HepG2 (cell line): ENCODE measurements around the gene ALLC. TPM values are rescaled to one million over a fixed set of nuclear protein-coding genes. Genes with fewer than 3 reads are reported as not detected.

Experiments used
- ASH2L ChIP-seq: fragments of 300-600, 200-600 bp; sonication (generic); IDR thresholded peaks from 2 replicates; pipeline ENCODE4 v1.7.0; 2017; ENCODE audit warnings: low read depth, mild to moderate bottlenecking, moderate library complexity, mixed read lengths, low read length; ENCODE audit not compliant: insufficient read length
- FOXA3 ChIP-seq: IDR thresholded peaks from 2 replicates; pipeline ENCODE4 v1.6.1; 2016; ENCODE audit warnings: missing genetic modification reagents, missing compliant biosample characterization
- ISL2 ChIP-seq: sonication (generic); formaldehyde crosslinking; IDR thresholded peaks from 2 replicates; pipeline ENCODE4 v1.5.0; 2020; ENCODE audit warnings: missing genetic modification reagents
- NCOR1 ChIP-seq: fragments of 200-600 bp; sonication (generic); IDR thresholded peaks from 2 replicates; pipeline ENCODE4 v1.7.0; 2017; ENCODE audit warnings: antibody characterized with exemption, low read length, borderline replicate concordance
- NR2C2 ChIP-seq: sonication (generic); formaldehyde crosslinking; IDR thresholded peaks from 2 replicates; pipeline ENCODE4 v1.4.0; 2020; ENCODE audit warnings: missing genetic modification reagents, mild to moderate bottlenecking, moderate library complexity, borderline replicate concordance
- NR2F6 ChIP-seq, 2 experiments: IDR thresholded peaks; 2 replicates each; pipeline ENCODE4 v1.6.1; 2016; ENCODE audit warnings: antibody characterized with exemption in 1 of 2, mild to moderate bottlenecking in 1 of 2
- RFX5 ChIP-seq: IDR thresholded peaks from 2 replicates; pipeline ENCODE4 v1.6.1; 2011; ENCODE audit warnings: low read depth, low read length, improper control_type of control experiment
- RNF2 ChIP-seq: fragments of 450-650 bp; conservative IDR thresholded peaks from 2 replicates; pipeline ENCODE4 v1.6.1; 2016; ENCODE audit warnings: low read depth
- SAP130 ChIP-seq: IDR thresholded peaks from 2 replicates; pipeline ENCODE4 v1.6.1; 2016; ENCODE audit warnings: low read depth
- SMARCC2 ChIP-seq: fragments of 450-650 bp; IDR thresholded peaks from 2 replicates; pipeline ENCODE4 v1.6.1; 2017; ENCODE audit warnings: antibody characterized with exemption, mild to moderate bottlenecking
- SRSF1 ChIP-seq: fragments of 200-400 bp; formaldehyde crosslinking; optimal IDR thresholded peaks from 2 replicates; pipeline ENCODE3; 2017; ENCODE audit warnings: mild to moderate bottlenecking, low read depth, low read length, moderate library complexity
- TBX2 ChIP-seq: sonication (generic); formaldehyde crosslinking; IDR thresholded peaks from 2 replicates; pipeline ENCODE4 v1.5.0; 2020; ENCODE audit warnings: missing genetic modification reagents, mild to moderate bottlenecking, borderline replicate concordance
- ZFP36L2 ChIP-seq: sonication (generic); formaldehyde crosslinking; IDR thresholded peaks from 2 replicates; pipeline ENCODE4 v1.4.0; 2020; ENCODE audit warnings: missing genetic modification reagents
- ZIK1 ChIP-seq: sonication (generic); formaldehyde crosslinking; IDR thresholded peaks from 2 replicates; pipeline ENCODE4 v1.5.0; 2020; ENCODE audit warnings: mild to moderate bottlenecking, low read depth, missing genetic modification reagents, borderline replicate concordance
- ZNF253 ChIP-seq: sonication (generic); formaldehyde crosslinking; IDR thresholded peaks from 2 replicates; pipeline ENCODE4 v1.8.0; 2022; ENCODE audit warnings: mild to moderate bottlenecking, missing genetic modification reagents, borderline replicate concordance
- ZNF652 ChIP-seq: IDR thresholded peaks from 2 replicates; pipeline ENCODE4 v1.6.1; 2016; ENCODE audit warnings: low read depth, borderline replicate concordance
- polyA plus RNA-seq, 8 experiments: library from polyadenylated mRNA; depleted of rRNA in 3 of 8; stranded (reverse) in 7 of 8; unstranded in 1 of 8; fragments of >200 nt; fragmentation: Illumina TruSeq in 4 of 8; extraction: Trizol in 4 of 8; gene quantifications; 2 replicates each; pipeline versions ENCODE4 v1.2.1 to v1.2.3, GENCODE V29; 2011 to 2016; ENCODE audit warnings: low read depth in 4 of 8, missing spikeins in 1 of 8, mixed read lengths in 1 of 8; ENCODE audit not compliant: insufficient read depth in 1 of 8
- total RNA-seq, 5 experiments: library from RNA; depleted of rRNA; stranded (reverse); fragments of >200 nt; fragmentation: Illumina TruSeq; extraction: Trizol; gene quantifications; 2 replicates each; pipeline ENCODE4 v1.2.3, GENCODE V29; 2016; ENCODE audit warnings: low read depth in 1 of 5
- TF ChIP-seq, protein P1 (sequence below): sonication (generic); formaldehyde crosslinking; IDR thresholded peaks from 2 replicates; pipeline ENCODE4 v1.8.1; 2022; ENCODE audit warnings: low read depth, mild to moderate bottlenecking, missing genetic modification reagents
- TF ChIP-seq, protein P2 (sequence below): sonication (generic); formaldehyde crosslinking; IDR thresholded peaks from 2 replicates; pipeline ENCODE4 v1.4.0; 2020; ENCODE audit warnings: missing genetic modification reagents
- TF ChIP-seq, protein P3 (sequence below): sonication (generic); formaldehyde crosslinking; IDR thresholded peaks from 2 replicates; pipeline ENCODE4 v1.4.0; 2020; ENCODE audit warnings: mild to moderate bottlenecking, missing genetic modification reagents
- TF ChIP-seq, protein P4 (sequence below): sonication (generic); formaldehyde crosslinking; IDR thresholded peaks from 2 replicates; pipeline ENCODE4 v1.8.0; 2022; ENCODE audit warnings: missing genetic modification reagents, mild to moderate bottlenecking, moderate library complexity, borderline replicate concordance
- TF ChIP-seq, protein P5 (sequence below): sonication (generic); formaldehyde crosslinking; IDR thresholded peaks from 2 replicates; pipeline ENCODE4 v1.4.0; 2020; ENCODE audit warnings: mild to moderate bottlenecking, missing genetic modification reagents
- TF ChIP-seq, protein P6 (sequence below): sonication (generic); formaldehyde crosslinking; IDR thresholded peaks from 2 replicates; pipeline ENCODE4 v1.5.1; 2020; ENCODE audit warnings: mild to moderate bottlenecking, missing genetic modification reagents, moderate library complexity

The ALLC gene
- total and polyA plus RNA-seq, 2 of the 13 experiments (the other 11 are each of a cell fraction or from before 2014, with no cell fraction given) = 0.08 to 0.11 TPM

DNA sequence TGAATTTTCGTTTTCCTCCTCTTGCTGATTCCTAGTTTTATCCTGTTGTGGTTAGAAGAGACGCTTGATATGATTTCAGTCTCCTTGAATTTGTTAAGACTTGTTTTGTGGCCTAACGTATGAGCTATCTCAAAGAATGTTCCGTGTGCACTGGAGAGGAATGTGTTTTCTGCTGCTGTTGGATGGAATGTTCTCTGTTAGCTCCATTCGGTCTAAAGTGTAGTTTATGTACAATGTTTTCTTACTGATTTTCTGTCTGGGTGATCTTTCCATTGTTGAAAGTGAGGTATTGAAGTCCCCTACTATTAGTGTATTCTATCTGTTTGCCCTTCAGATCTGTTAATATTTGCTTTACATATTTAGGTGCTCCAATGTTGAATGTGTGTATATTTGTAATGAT lies 37.2 kb upstream of the ALLC start (continued):
- TF ChIP-seq SRSF1 = no peak
- TF ChIP-seq ZNF253 (CRISPR knock-in tag) = no peak
- peak; percentile 30; the same call in 1 of the 2 replicates for TF ChIP-seq RNF2
- TF ChIP-seq, protein P1, sequence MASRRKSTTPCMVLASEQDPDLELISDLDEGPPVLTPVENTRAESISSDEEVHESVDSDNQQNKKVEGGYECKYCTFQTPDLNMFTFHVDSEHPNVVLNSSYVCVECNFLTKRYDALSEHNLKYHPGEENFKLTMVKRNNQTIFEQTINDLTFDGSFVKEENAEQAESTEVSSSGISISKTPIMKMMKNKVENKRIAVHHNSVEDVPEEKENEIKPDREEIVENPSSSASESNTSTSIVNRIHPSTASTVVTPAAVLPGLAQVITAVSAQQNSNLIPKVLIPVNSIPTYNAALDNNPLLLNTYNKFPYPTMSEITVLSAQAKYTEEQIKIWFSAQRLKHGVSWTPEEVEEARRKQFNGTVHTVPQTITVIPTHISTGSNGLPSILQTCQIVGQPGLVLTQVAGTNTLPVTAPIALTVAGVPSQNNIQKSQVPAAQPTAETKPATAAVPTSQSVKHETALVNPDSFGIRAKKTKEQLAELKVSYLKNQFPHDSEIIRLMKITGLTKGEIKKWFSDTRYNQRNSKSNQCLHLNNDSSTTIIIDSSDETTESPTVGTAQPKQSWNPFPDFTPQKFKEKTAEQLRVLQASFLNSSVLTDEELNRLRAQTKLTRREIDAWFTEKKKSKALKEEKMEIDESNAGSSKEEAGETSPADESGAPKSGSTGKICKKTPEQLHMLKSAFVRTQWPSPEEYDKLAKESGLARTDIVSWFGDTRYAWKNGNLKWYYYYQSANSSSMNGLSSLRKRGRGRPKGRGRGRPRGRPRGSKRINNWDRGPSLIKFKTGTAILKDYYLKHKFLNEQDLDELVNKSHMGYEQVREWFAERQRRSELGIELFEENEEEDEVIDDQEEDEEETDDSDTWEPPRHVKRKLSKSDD (CRISPR knock-in tag) = peak; percentile 25; the same call in 1 of the 2 replicates
- TF ChIP-seq NR2C2 (CRISPR knock-in tag) = no peak
- TF ChIP-seq SMARCC2 = no peak
- TF ChIP-seq ISL2 (CRISPR knock-in tag) = peak; percentile 85
- peak; percentile 71 for TF ChIP-seq ASH2L
- TF ChIP-seq FOXA3 (CRISPR knock-in tag) = peak; percentile 90
- no peak for TF ChIP-seq ZIK1 (CRISPR knock-in tag)
- peak; percentile 88 for TF ChIP-seq NR2F6 (IDR thresholded peaks at IDR 0.05)
- peak; percentile 78 for TF ChIP-seq NR2F6 (CRISPR knock-in tag; IDR thresholded peaks at IDR 0.05)
- peak; percentile 61 for TF ChIP-seq TBX2
- no peak for TF ChIP-seq ZFP36L2 (CRISPR knock-in tag)
- TF ChIP-seq, protein P2, sequence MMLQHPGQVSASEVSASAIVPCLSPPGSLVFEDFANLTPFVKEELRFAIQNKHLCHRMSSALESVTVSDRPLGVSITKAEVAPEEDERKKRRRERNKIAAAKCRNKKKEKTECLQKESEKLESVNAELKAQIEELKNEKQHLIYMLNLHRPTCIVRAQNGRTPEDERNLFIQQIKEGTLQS (CRISPR knock-in tag) = no peak
- TF ChIP-seq, protein P3, sequence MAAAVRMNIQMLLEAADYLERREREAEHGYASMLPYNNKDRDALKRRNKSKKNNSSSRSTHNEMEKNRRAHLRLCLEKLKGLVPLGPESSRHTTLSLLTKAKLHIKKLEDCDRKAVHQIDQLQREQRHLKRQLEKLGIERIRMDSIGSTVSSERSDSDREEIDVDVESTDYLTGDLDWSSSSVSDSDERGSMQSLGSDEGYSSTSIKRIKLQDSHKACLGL (CRISPR knock-in tag) = no peak
- TF ChIP-seq, protein P4, sequence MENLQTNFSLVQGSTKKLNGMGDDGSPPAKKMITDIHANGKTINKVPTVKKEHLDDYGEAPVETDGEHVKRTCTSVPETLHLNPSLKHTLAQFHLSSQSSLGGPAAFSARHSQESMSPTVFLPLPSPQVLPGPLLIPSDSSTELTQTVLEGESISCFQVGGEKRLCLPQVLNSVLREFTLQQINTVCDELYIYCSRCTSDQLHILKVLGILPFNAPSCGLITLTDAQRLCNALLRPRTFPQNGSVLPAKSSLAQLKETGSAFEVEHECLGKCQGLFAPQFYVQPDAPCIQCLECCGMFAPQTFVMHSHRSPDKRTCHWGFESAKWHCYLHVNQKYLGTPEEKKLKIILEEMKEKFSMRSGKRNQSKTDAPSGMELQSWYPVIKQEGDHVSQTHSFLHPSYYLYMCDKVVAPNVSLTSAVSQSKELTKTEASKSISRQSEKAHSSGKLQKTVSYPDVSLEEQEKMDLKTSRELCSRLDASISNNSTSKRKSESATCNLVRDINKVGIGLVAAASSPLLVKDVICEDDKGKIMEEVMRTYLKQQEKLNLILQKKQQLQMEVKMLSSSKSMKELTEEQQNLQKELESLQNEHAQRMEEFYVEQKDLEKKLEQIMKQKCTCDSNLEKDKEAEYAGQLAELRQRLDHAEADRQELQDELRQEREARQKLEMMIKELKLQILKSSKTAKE = peak; percentile 47; the same call in 1 of the 2 replicates
- peak; percentile 77 for TF ChIP-seq SAP130
- no peak for TF ChIP-seq RFX5
- TF ChIP-seq, protein P5, sequence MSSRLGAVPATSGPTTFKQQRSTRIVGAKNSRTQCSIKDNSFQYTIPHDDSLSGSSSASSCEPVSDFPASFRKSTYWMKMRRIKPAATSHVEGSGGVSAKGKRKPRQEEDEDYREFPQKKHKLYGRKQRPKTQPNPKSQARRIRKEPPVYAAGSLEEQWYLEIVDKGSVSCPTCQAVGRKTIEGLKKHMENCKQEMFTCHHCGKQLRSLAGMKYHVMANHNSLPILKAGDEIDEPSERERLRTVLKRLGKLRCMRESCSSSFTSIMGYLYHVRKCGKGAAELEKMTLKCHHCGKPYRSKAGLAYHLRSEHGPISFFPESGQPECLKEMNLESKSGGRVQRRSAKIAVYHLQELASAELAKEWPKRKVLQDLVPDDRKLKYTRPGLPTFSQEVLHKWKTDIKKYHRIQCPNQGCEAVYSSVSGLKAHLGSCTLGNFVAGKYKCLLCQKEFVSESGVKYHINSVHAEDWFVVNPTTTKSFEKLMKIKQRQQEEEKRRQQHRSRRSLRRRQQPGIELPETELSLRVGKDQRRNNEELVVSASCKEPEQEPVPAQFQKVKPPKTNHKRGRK (CRISPR knock-in tag) = 0 out of 2 replicates have a peak, but pooled peaks have one; percentile 2
- TF ChIP-seq, protein P6, sequence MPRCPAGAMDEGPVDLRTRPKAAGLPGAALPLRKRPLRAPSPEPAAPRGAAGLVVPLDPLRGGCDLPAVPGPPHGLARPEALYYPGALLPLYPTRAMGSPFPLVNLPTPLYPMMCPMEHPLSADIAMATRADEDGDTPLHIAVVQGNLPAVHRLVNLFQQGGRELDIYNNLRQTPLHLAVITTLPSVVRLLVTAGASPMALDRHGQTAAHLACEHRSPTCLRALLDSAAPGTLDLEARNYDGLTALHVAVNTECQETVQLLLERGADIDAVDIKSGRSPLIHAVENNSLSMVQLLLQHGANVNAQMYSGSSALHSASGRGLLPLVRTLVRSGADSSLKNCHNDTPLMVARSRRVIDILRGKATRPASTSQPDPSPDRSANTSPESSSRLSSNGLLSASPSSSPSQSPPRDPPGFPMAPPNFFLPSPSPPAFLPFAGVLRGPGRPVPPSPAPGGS (CRISPR knock-in tag) = no peak
- no peak for TF ChIP-seq ZNF652 (CRISPR knock-in tag)
- TF ChIP-seq NCOR1 = peak; percentile 64; the same call in 1 of the 2 replicates
